ENCODE measurements around the gene SLC25A26.
A peak's percentile ranks its signal among the peaks of the same experiment; 100 is the strongest.
"Not testable (repeated sequence)": the region's sequence is repeated elsewhere in the genome, so short reads cannot be mapped to it uniquely, and the experiment has no call there.

SLC25A26 gene

GRCh38 chr3:66409771-66410754, 189.3 kb downstream of the SLC25A26 start:
- TF ChIP-seq JUND (IDR thresholded peaks at IDR 0.05; ENCODE audit: low read depth): no peak
- DNase-seq (ENCODE audit: low read depth in 1 of 2, low spot score in 1 of 2): no peak
- in situ Hi-C loops (cut with HindIII; ENCODE audit: low pct_unique_long_range_greater_than_20kb, low sequenced_read_pairs): no loop called here

DNA sequence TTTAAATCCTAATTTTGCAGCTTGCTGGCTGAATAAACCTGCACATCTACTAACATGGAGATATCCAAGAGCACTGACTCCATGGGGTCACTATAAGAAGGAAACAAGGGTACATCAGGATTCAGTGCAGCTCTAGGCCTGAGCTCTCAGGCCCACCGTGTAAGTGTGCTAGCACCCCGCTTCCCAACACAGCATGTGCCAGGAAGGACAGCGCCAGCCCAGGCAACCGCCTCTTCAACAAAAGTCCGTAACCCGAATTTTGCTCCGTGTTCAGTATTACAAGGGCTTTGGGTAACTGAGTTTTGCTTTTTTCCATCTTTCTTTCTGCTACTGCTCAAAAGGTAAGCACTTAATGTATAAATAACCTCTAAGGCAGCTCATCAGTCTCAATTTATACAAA, 190.2 kb downstream of the SLC25A26 start:
- no peak for TF ChIP-seq JUND (IDR thresholded peaks at IDR 0.05; ENCODE audit: low read depth)
- in situ Hi-C loops (cut with HindIII; ENCODE audit: low pct_unique_long_range_greater_than_20kb, low sequenced_read_pairs): no loop called here
- DNase-seq (ENCODE audit: low read depth in 1 of 2, low spot score in 1 of 2): no peak

- TF ChIP-seq JUND (IDR thresholded peaks at IDR 0.05; ENCODE audit: low read depth): no peak
- in situ Hi-C loops (cut with HindIII; ENCODE audit: low pct_unique_long_range_greater_than_20kb, low sequenced_read_pairs): no loop called here
- no peak for DNase-seq (ENCODE audit: low read depth in 1 of 2, low spot score in 1 of 2)
Observed at GRCh38 chr3:66411474-66411873, 190.7 kb downstream of the SLC25A26 start.

GRCh38 chr3:66411961-66412887, 191.4 kb downstream of the SLC25A26 start:
- TF ChIP-seq JUND (IDR thresholded peaks at IDR 0.05; ENCODE audit: low read depth): no peak
- in situ Hi-C loops (cut with HindIII; ENCODE audit: low pct_unique_long_range_greater_than_20kb, low sequenced_read_pairs): no loop called here
- DNase-seq (ENCODE audit: low read depth in 1 of 2, low spot score in 1 of 2): no peak

DNA sequence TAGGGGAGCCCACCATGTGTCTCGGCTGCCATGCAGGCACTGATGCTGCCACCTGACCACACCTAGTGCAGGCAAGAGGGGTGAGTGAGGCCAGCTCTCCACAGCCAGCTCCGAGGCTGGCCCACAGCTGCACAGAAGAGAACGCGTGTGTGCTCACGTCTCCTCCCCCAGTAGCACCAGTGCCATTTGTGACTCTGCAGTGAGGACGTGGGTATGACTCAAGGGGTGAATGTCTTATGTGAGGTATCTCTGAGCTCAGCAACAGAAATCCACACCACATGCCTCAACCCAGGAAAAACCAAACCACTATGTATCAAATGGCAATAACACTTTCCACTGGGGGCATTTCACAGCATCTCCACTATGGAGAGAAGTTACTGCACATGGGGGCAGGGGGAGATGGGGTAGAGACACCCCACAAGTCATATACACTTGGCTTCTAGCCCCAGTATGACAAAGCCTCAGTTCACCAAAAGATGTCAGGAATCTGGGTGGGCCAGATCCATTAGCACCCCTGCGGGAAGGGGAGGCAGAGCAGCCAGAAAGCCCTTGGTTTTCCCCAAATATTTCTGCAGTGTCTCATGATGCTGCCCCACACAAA, 192.4 kb downstream of the SLC25A26 start:
- in situ Hi-C loops (cut with HindIII; ENCODE audit: low pct_unique_long_range_greater_than_20kb, low sequenced_read_pairs): no loop called here
- no peak for DNase-seq (ENCODE audit: low read depth in 1 of 2, low spot score in 1 of 2)
- no peak for TF ChIP-seq JUND (IDR thresholded peaks at IDR 0.05; ENCODE audit: low read depth)

DNA sequence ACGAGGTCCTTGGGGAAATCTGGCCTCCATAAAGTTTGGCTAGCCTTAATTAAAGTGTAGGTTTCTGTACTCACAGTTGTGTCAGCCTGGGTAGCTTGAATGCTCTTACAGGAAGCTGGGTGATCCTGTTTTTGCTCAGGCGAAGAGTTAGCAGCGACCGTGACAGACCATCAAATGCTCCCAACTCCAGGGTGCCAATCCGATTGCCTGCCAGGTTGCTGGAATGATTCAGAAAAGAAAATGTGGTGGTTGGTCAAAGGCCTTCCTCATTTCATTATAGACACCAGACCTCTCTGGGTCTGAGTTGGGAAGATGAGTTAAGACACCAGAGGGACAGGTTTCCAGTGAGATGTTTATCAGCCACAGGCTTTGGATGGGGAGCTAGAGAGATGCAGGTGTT, 194.0 kb downstream of the SLC25A26 start:
- in situ Hi-C loops (cut with HindIII; ENCODE audit: low pct_unique_long_range_greater_than_20kb, low sequenced_read_pairs): no loop called here
- no peak for TF ChIP-seq JUND (IDR thresholded peaks at IDR 0.05; ENCODE audit: low read depth)
- peak in 1 of 2 experiments; percentile 65 for DNase-seq (ENCODE audit: low read depth in 1 of 2, low spot score in 1 of 2)

DNA sequence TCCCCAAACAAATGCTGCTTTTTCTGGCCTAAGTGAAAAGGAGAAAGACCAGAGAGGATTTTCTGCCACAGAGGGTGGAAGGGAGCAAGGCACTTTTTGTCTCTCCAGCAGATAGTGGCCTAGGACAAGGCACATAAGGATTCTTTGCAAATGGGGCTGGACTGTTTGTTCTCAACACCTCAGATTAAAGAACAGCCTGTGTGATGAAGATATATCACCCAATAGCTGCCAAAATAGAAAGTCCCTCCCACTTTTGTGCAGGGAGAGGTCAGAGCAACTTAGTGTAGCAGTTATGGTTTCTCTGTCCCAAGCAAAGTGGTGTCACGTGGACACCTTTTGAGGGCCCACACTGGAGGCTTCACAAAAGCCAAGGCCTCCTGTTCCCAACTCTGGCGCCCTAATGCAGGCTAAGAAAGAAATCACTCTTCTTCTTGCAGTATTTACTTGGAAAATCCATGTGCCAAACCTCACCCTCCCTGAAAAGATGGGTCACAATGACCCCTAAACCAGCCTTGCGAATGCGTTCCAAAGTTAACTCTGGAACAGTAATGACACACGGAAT, 195.1 kb downstream of the SLC25A26 start:
- TF ChIP-seq JUND (IDR thresholded peaks at IDR 0.05; ENCODE audit: low read depth): no peak
- peak in 1 of 2 experiments; percentile 89 for DNase-seq (ENCODE audit: low read depth in 1 of 2, low spot score in 1 of 2)
- in situ Hi-C loops (cut with HindIII; ENCODE audit: low pct_unique_long_range_greater_than_20kb, low sequenced_read_pairs): no loop called here

GRCh38 chr3:66416556-66417304, 195.9 kb downstream of the SLC25A26 start:
- DNase-seq (ENCODE audit: low read depth in 1 of 2, low spot score in 1 of 2): peak in 1 of 2 experiments; percentile 57
- TF ChIP-seq JUND (IDR thresholded peaks at IDR 0.05; ENCODE audit: low read depth): no peak
- in situ Hi-C loops (cut with HindIII; ENCODE audit: low pct_unique_long_range_greater_than_20kb, low sequenced_read_pairs): no loop called here

- DNase-seq (ENCODE audit: low read depth in 1 of 2, low spot score in 1 of 2): peak; percentile 64 to 95
- in situ Hi-C loops (cut with HindIII; ENCODE audit: low pct_unique_long_range_greater_than_20kb, low sequenced_read_pairs): no loop called here
- no peak for TF ChIP-seq JUND (IDR thresholded peaks at IDR 0.05; ENCODE audit: low read depth)
Observed at GRCh38 chr3:66418475-66418931, 197.7 kb downstream of the SLC25A26 start.

DNA sequence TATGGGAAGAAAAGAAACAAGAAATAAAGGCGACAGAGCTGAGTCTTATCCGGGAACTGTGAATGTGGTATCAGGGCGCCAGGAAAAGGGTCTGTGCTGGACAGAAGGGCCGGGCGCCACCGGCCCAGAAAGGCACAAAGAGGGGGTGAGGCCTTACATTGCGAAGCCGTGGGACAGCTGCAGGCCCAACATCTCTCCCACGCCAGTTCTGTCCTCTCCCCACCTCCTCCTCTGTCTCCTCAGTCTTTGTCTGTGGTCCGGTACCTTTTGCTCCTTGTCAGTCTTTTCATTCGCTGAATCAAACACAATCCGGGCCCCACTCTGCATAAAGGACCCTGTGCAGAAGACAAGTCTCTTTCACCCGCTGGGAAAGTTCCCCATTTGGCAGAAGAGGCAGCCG, 198.2 kb downstream of the SLC25A26 start:
- in situ Hi-C loops (cut with HindIII; ENCODE audit: low pct_unique_long_range_greater_than_20kb, low sequenced_read_pairs): no loop called here
- TF ChIP-seq JUND (IDR thresholded peaks at IDR 0.05; ENCODE audit: low read depth): no peak
- no peak for DNase-seq (ENCODE audit: low read depth in 1 of 2, low spot score in 1 of 2)

GRCh38 chr3:66421144-66421543, 200.3 kb downstream of the SLC25A26 start:
- in situ Hi-C loops (cut with HindIII; ENCODE audit: low pct_unique_long_range_greater_than_20kb, low sequenced_read_pairs); DNase-seq (ENCODE audit: low read depth in 1 of 2, low spot score in 1 of 2): not testable (repeated sequence)

- DNase-seq (ENCODE audit: low read depth in 1 of 2, low spot score in 1 of 2); in situ Hi-C loops (cut with HindIII; ENCODE audit: low pct_unique_long_range_greater_than_20kb, low sequenced_read_pairs): not testable (repeated sequence)
Observed at GRCh38 chr3:66421893-66422292, 201.1 kb downstream of the SLC25A26 start.

Data from T47D (cell line).